Skeletal muscle satellite cell (primary cell): ENCODE data around the gene LIPJ. TPM values are rescaled to one million over a fixed set of nuclear protein-coding genes. Genes with fewer than 3 reads are reported as not detected.

Experiments
- H3K27me3 ChIP-seq: 2 replicates; pipeline ENCODE4 v1.7.0; 2013; ENCODE audit warnings: low read length; ENCODE audit not compliant: control insufficient read depth, insufficient read depth
- H3K36me3 ChIP-seq: 2 replicates; pipeline ENCODE4 v1.7.0; 2013; ENCODE audit warnings: mild to moderate bottlenecking, control low read depth, low read length; ENCODE audit not compliant: insufficient read depth
- H3K4me1 ChIP-seq: 2 replicates; pipeline ENCODE4 v1.7.0; 2013; ENCODE audit warnings: low read length; ENCODE audit not compliant: control insufficient read depth, insufficient read depth
- H3K4me2 ChIP-seq: 2 replicates; pipeline ENCODE4 v1.7.0; 2013; ENCODE audit warnings: mild to moderate bottlenecking, low read length
- H3K4me3 ChIP-seq: 2 replicates; pipeline ENCODE4 v1.7.0; 2013; ENCODE audit warnings: low read length
- H3K9ac ChIP-seq: 2 replicates; pipeline ENCODE4 v1.7.0; 2013; ENCODE audit warnings: mild to moderate bottlenecking, low read depth, low read length, moderate library complexity
- H3K9me3 ChIP-seq: replicated peaks from 2 replicates; pipeline ENCODE4 v1.7.0; 2013; ENCODE audit warnings: mild to moderate bottlenecking, control low read depth, low read length
- total RNA-seq: library from RNA; depleted of rRNA; stranded (reverse); fragments of >200 nt; gene quantifications from 2 replicates; pipeline ENCODE4 v1.2.3, GENCODE V29; 2012; rRNA removed

The LIPJ gene, protein sequence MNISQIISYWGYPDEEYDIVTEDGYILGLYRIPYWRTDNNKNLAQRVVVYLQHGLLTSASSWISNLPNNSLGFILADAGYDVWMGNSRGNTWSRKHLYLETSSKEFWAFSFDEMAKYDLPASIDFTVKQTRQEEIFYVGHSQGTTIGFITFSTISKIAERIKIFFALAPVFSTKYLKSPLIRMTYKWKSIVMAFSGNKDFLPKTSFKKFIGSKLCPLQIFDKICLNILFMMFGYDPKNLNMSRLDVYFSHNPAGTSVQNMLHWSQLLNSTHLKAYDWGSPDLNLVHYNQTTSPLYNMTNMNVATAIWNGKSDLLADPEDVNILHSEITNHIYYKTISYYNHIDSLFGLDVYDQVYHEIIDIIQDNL
- total RNA-seq, result not detected in 2 replicates

DNA sequence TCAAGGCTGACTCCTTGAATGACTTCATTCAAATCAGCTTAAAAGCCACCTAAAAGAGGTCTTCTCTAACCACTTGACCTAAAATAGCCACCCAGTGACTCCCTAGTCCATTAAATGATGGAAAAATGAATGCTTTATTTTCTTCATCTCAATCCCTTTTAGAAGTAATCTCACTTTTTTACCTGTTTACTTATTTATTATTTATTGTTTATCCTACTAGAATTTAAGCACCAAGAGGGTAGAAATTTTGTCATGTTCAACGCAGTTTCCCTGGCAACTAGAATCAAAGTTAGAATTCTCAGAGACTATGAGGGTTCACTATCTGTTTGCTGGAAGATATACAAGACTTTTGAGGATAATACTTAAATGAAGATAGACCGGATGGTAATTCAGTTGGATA, at the start of gene LIPJ:
LIPJ (plus strand) TSS at position 301 of the 400 bp plus-strand sequence. CDS start 3,926 bp downstream, outside the sequence.
- Histone ChIP-seq H3K36me3 (no peaks in the 10 kb centered on the region), H3K9me3 (no peaks in the 10 kb centered on the region), H3K27me3 (no peaks in the 10 kb centered on the region), H3K4me3 (no peak within 1 kb of the TSS), H3K4me2 (no peak within 1 kb of the TSS), H3K9ac (no peak within 1 kb of the TSS), H3K4me1 (peaks cover 3% of the 10 kb centered on the region)

GRCh38 chr10:88537322-88537721, 49.2 kb upstream of the LIPJ start:
- Histone ChIP-seq H3K4me3 (no peak overlapping the region), H3K4me1 (peaks cover 26% of the 10 kb centered on the region), H3K4me2 (no peak overlapping the region), H3K27me3 (no peaks in the 10 kb centered on the region), H3K9ac (no peak overlapping the region), H3K9me3 (no peaks in the 10 kb centered on the region), H3K36me3 (no peaks in the 10 kb centered on the region)

GRCh38 chr10:88538048-88538447, 48.5 kb upstream of the LIPJ start:
- no peaks in the 10 kb centered on the region for H3K36me3 ChIP-seq
- peaks cover 26% of the 10 kb centered on the region for H3K4me1 ChIP-seq
- no peaks in the 10 kb centered on the region for H3K27me3 ChIP-seq
- H3K9me3 ChIP-seq, result no peaks in the 10 kb centered on the region
- H3K4me3 ChIP-seq, result no peak overlapping the region
- peak overlapping the region; percentile 35 for H3K4me2 ChIP-seq
- H3K9ac ChIP-seq, result no peak overlapping the region

GRCh38 chr10:88540351-88540750, 46.2 kb upstream of the LIPJ start:
- Histone ChIP-seq H3K4me2 (no peak overlapping the region), H3K4me3 (no peak overlapping the region), H3K9me3 (no peaks in the 10 kb centered on the region), H3K27me3 (no peaks in the 10 kb centered on the region), H3K4me1 (peaks cover 26% of the 10 kb centered on the region), H3K9ac (no peak overlapping the region), H3K36me3 (no peaks in the 10 kb centered on the region)

GRCh38 chr10:88541116-88541626, 45.4 kb upstream of the LIPJ start:
- Histone ChIP-seq H3K4me2 (peak overlapping the region; percentile 19), H3K27me3 (no peaks in the 10 kb centered on the region), H3K4me1 (peaks cover 26% of the 10 kb centered on the region), H3K4me3 (no peak overlapping the region), H3K9me3 (no peaks in the 10 kb centered on the region), H3K9ac (no peak overlapping the region), H3K36me3 (no peaks in the 10 kb centered on the region)

DNA sequence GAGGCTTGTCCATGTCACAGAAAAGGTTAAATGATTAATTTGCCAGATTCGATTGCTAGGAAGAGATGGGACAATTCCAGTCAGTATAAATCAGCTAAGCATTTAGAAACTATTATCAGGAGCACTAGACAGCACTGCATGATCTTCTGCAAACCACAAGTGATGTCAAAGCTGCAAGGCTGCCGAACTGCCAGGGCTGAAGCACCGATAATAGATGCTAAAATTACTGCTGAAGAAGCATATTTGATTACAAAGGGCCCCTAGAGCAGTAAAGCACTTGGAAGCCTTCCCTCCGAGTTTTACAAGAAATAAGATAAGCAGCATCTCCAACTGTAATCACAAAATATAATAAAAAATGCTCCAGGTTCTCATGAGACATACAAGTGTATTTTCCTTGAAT, 44.0 kb upstream of the LIPJ start:
- H3K9ac ChIP-seq, result no peak overlapping the region
- no peaks in the 10 kb centered on the region for H3K27me3 ChIP-seq
- no peaks in the 10 kb centered on the region for H3K36me3 ChIP-seq

DNA sequence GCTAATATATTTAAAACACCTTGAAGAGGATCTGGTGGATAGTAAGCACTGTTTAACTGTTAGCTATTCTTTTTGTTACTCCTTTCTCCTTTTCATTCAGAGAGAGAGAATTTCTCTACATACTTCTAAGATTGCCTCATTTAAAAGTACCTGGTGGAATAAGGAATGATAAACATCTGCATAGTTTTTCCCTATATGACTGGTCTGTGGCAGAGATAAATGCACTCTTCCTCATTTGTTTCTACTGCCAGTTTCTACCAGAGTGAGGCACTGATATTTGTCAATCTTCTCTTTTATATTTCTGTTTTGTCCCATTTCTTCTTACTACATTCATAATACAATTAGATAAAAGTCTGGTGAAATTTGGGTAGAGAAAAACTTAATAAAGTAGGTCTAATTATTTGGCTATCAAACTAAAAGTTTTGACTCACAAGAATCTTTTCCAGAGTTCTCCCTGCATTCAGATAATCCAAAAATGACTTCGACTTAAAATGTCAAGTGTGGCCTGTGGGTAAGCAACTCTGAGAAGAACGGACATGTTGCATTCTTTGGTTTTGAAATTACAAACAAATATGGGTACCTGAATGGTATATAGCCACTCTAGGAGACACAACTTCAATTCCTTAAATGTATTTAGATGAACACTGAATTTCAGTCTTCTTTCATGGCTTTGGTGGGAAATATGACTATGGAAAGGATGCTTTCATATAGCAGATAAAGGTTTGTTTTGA, 42.3 kb upstream of the LIPJ start:
- Histone ChIP-seq H3K4me3 (no peak overlapping the region), H3K4me1 (peaks cover 13% of the 10 kb centered on the region), H3K27me3 (no peaks in the 10 kb centered on the region), H3K9me3 (no peaks in the 10 kb centered on the region), H3K4me2 (no peak overlapping the region), H3K36me3 (no peaks in the 10 kb centered on the region), H3K9ac (no peak overlapping the region)

More for the DNA sequence above, 44.0 kb upstream of the LIPJ start:
- Histone ChIP-seq H3K4me1 (peaks cover 22% of the 10 kb centered on the region), H3K9me3 (no peaks in the 10 kb centered on the region), H3K4me2 (no peak overlapping the region), H3K4me3 (no peak overlapping the region)

- Histone ChIP-seq H3K27me3 (no peaks in the 10 kb centered on the region), H3K4me2 (no peak overlapping the region), H3K9ac (no peak overlapping the region), H3K4me1 (peaks cover 13% of the 10 kb centered on the region), H3K4me3 (no peak overlapping the region), H3K9me3 (no peaks in the 10 kb centered on the region), H3K36me3 (no peaks in the 10 kb centered on the region)
These were observed 41.2 kb upstream of the LIPJ start for GRCh38 chr10:88545359-88545758.

DNA sequence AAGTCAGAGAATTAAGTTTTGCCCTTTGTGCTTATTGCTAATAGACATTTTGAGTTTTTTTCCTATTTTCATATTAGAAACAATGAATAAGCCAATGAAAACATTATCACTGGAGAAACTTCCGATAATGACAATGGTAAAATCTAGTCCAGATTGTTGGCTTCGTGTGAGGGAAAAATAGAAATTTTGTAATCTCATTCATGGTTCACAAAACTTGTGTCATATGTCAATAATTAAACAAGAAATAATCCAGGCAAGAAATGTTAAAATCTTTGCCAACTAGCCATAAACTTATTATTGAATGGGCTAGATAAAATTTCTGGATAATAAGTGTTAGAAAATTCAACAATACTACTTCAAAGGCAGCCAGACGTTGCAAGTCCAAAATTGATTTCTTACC, 40.1 kb upstream of the LIPJ start:
- Histone ChIP-seq H3K9ac (no peak overlapping the region), H3K9me3 (no peaks in the 10 kb centered on the region), H3K4me2 (no peak overlapping the region), H3K4me1 (peaks cover 4% of the 10 kb centered on the region), H3K4me3 (no peak overlapping the region), H3K36me3 (no peaks in the 10 kb centered on the region), H3K27me3 (no peaks in the 10 kb centered on the region)

GRCh38 chr10:88551246-88551645, 35.3 kb upstream of the LIPJ start:
- Histone ChIP-seq H3K36me3 (no peaks in the 10 kb centered on the region), H3K4me1 (no peaks in the 10 kb centered on the region), H3K9ac (no peak overlapping the region), H3K9me3 (no peaks in the 10 kb centered on the region), H3K4me2 (no peak overlapping the region), H3K27me3 (no peaks in the 10 kb centered on the region), H3K4me3 (no peak overlapping the region)

DNA sequence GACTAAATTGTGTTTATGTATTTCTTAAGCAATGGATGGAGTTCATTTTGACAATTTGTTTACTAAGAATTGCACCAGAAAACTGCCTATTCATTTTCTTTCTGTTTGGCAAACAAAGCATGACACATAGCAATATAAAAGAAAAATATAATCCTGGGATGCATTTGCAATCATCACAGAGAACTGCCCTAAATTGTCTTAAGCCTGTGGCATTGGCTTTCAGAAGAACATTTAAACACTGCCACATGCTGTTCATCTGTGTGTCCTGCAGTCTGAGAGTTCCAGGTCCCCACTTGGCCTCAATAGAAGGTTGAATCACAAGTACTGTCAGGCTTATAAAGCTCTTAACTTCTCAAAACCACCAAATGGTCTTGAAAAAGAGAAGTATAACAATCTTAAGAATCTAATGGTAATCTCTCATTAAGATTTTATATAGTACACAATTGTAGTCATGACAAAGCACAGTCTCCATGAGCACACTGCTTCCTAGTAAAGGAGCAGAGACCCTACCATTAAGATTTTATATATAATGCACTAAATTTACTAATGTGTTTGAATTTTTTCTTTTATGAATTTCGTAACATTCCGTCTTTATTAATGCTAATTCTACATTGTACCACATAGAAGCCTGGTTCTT, 33.3 kb upstream of the LIPJ start:
- Histone ChIP-seq H3K36me3 (no peaks in the 10 kb centered on the region), H3K27me3 (no peaks in the 10 kb centered on the region), H3K4me3 (no peak overlapping the region), H3K9ac (no peak overlapping the region), H3K4me2 (no peak overlapping the region), H3K4me1 (peaks cover 9% of the 10 kb centered on the region), H3K9me3 (no peaks in the 10 kb centered on the region)
